ENCODE measurements around the gene PRKAR2B. TPM values are rescaled to one million over a fixed set of nuclear protein-coding genes. Genes with fewer than 3 reads are reported as not detected.

Gene PRKAR2B
- total and polyA plus RNA-seq, 8 donors: 4.3 to 15.0 (median 11.9) TPM

- H3K4me3 ChIP-seq: no peak overlapping the region
- TF ChIP-seq, protein P1, sequence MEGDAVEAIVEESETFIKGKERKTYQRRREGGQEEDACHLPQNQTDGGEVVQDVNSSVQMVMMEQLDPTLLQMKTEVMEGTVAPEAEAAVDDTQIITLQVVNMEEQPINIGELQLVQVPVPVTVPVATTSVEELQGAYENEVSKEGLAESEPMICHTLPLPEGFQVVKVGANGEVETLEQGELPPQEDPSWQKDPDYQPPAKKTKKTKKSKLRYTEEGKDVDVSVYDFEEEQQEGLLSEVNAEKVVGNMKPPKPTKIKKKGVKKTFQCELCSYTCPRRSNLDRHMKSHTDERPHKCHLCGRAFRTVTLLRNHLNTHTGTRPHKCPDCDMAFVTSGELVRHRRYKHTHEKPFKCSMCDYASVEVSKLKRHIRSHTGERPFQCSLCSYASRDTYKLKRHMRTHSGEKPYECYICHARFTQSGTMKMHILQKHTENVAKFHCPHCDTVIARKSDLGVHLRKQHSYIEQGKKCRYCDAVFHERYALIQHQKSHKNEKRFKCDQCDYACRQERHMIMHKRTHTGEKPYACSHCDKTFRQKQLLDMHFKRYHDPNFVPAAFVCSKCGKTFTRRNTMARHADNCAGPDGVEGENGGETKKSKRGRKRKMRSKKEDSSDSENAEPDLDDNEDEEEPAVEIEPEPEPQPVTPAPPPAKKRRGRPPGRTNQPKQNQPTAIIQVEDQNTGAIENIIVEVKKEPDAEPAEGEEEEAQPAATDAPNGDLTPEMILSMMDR (IDR thresholded peaks at IDR 0.05): no peak
- no peaks in the 10 kb centered on the region for H3K27me3 ChIP-seq
- ATAC-seq: no peak
- intact Hi-C loops (cut with DNase I): no loop called here
- H3K36me3 ChIP-seq: no peaks in the 10 kb centered on the region
- H3K27ac ChIP-seq: no peak overlapping the region
- DNase-seq: no peak
- peaks cover 0 to 7% of the 10 kb centered on the region in 2 donors for H3K9me3 ChIP-seq
- no peaks in the 10 kb centered on the region for H3K4me1 ChIP-seq
These were observed 11.6 kb upstream of the PRKAR2B start for GRCh38 chr7:107032720-107033438.

GRCh38 chr7:107034553-107034952 is 10.0 kb upstream of the PRKAR2B start:
- DNase-seq (no peak), ATAC-seq (no peak)
- Histone ChIP-seq H3K36me3 (no peaks in the 10 kb centered on the region), H3K27ac (no peak overlapping the region), H3K4me1 (no peaks in the 10 kb centered on the region), H3K4me3 (no peak overlapping the region), H3K9me3 (peaks cover 0 to 7% of the 10 kb centered on the region in 2 donors), H3K27me3 (no peaks in the 10 kb centered on the region)
- intact Hi-C loops (cut with DNase I): no loop called here
- TF ChIP-seq, protein P1 (IDR thresholded peaks at IDR 0.05): no peak

DNA sequence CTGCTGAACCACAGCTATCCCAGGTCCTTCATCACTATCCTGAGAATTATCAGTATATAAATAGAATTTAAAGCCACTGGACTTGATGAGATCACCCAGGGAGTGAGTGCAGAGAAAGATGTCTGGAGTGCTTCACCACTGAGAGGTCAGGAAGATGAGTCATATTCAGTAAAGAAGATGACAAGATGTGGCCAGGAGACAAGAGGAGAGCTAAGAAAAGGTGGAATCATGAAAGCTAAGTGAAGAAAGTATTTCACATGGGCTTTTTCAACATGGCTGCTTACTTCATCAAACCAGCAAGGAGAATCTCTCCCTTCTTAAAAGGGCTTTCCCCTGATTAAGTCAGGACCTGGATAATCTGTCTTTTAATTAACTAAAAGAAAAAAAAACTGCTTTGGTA is 9.1 kb upstream of the PRKAR2B start:
- Histone ChIP-seq H3K4me1 (no peaks in the 10 kb centered on the region), H3K9me3 (peaks cover 0 to 7% of the 10 kb centered on the region in 2 donors), H3K36me3 (no peaks in the 10 kb centered on the region), H3K4me3 (no peak overlapping the region), H3K27ac (no peak overlapping the region), H3K27me3 (no peaks in the 10 kb centered on the region)
- TF ChIP-seq, protein P1 (IDR thresholded peaks at IDR 0.05): no peak
- DNase-seq (no peak), ATAC-seq (no peak)
- intact Hi-C loops (cut with DNase I): no loop called here

DNA sequence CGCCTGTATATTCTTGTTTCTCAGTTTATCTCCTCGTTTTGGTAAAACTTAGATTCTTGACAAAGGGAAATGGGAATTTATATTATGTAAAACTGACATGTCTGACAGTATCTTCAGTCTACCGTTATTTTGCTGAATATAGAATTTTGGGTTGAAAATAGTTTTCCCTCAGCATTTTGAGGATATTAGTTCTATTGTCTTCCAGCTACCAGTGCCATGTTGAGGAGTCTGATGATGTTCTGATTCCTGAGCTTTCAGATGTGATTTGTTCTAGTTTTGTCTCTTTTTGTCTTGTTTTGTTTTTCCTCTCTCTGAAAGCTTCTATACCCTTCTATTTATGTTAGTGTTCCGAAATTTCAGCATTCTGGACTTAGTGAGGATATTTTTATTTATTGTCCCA is 8.0 kb upstream of the PRKAR2B start:
- H3K4me3 ChIP-seq: no peak overlapping the region
- ATAC-seq: no peak

More for the DNA sequence above, 8.0 kb upstream of the PRKAR2B start:
- no peak for DNase-seq
- no peaks in the 10 kb centered on the region for H3K4me1 ChIP-seq
- TF ChIP-seq, protein P1 (IDR thresholded peaks at IDR 0.05): no peak
- H3K27me3 ChIP-seq: no peaks in the 10 kb centered on the region
- H3K27ac ChIP-seq: no peak overlapping the region
- intact Hi-C loops (cut with DNase I): no loop called here
- peaks cover 0 to 7% of the 10 kb centered on the region in 2 donors for H3K9me3 ChIP-seq
- no peaks in the 10 kb centered on the region for H3K36me3 ChIP-seq
